IMR-90 (cell line): ENCODE measurements around the gene SP7. TPM values are rescaled to one million over a fixed set of nuclear protein-coding genes. Genes with fewer than 3 reads are reported as not detected.

ENCODE experiments used
- ATAC-seq: fragments of 200-7000 bp; cut with Tn5 transposase; 2 replicates; pipeline ENCODE4 v1.9.1; 2020; ENCODE audit warnings: low read depth, mild to moderate bottlenecking, moderate library complexity
- BruUV-seq: library from RNA; stranded (reverse); fragments of 400-500 nt; replicated peaks from 2 replicates; lab custom pipeline; 2021; lab: Mats Ljungman, UMichigan
- CTCF ChIA-PET: fragments of 300-600 bp; formaldehyde crosslinking; extraction: SDS; loops from one replicate; lab custom pipeline; 2021; ENCODE audit warnings: antibody characterized with exemption; lab: Yijun Ruan, JAX
- POLR2A ChIA-PET: fragments of 300-600 bp; sonication (Branson Sonifier 250); formaldehyde crosslinking; loops from one replicate; lab custom pipeline; 2022; ENCODE audit warnings: antibody characterized with exemption; ENCODE audit not compliant: unreplicated experiment; lab: Charles Lee
- DNase-seq: peaks from one replicate; pipeline ENCODE4 v3.0.0; 2013
- H2AFZ ChIP-seq: replicated peaks from 2 replicates; pipeline ENCODE3; 2013; ENCODE audit warnings: low read length, mild to moderate bottlenecking; ENCODE audit not compliant: poor library complexity
- H2AK5ac ChIP-seq: 2 replicates; pipeline ENCODE4 v1.6.1; 2013; ENCODE audit warnings: low read depth, low read length, inconsistent platforms
- H2AK9ac ChIP-seq: replicated peaks from 2 replicates; pipeline ENCODE3; 2013; ENCODE audit warnings: mild to moderate bottlenecking, low read depth, low read length, moderate library complexity; ENCODE audit not compliant: poor library complexity
- H2BK120ac ChIP-seq: 2 replicates; pipeline ENCODE4 v1.6.1; 2013; ENCODE audit warnings: low read depth, low read length, inconsistent platforms
- H2BK15ac ChIP-seq: 3 replicates; pipeline ENCODE4 v1.6.1; 2013; ENCODE audit warnings: low read depth, low read length, inconsistent platforms
- H2BK20ac ChIP-seq: 2 replicates; pipeline ENCODE4 v1.6.1; 2013; ENCODE audit warnings: low read depth, mild to moderate bottlenecking, inconsistent platforms, low read length, moderate library complexity
- H2BK5ac ChIP-seq: 2 replicates; pipeline ENCODE4 v1.6.1; 2013; ENCODE audit warnings: mild to moderate bottlenecking, low read depth, low read length, inconsistent platforms; ENCODE audit not compliant: poor library complexity, severe bottlenecking
- H3K14ac ChIP-seq: replicated peaks from 2 replicates; pipeline ENCODE4 v1.6.1; 2013; ENCODE audit warnings: low read depth, low read length, inconsistent platforms
- H3K18ac ChIP-seq: 2 replicates; pipeline ENCODE4 v1.6.1; 2013; ENCODE audit warnings: low read depth, low read length, control low read depth
- H3K23ac ChIP-seq: 2 replicates; pipeline ENCODE4 v1.6.1; 2013; ENCODE audit warnings: low read depth, low read length, inconsistent platforms
- H3K27ac ChIP-seq: 2 replicates; pipeline ENCODE4 v1.5.1; 2013; ENCODE audit warnings: mild to moderate bottlenecking, control low read depth, low read length; ENCODE audit not compliant: insufficient read depth
- H3K27me3 ChIP-seq: 2 replicates; pipeline ENCODE4 v1.6.1; 2013; ENCODE audit warnings: low read length; ENCODE audit not compliant: control insufficient read depth, insufficient read depth
- H3K36me3 ChIP-seq: 2 replicates; pipeline ENCODE4 v1.6.1; 2013; ENCODE audit warnings: low read length, mixed read lengths; ENCODE audit not compliant: control insufficient read depth, insufficient read depth
- H3K4ac ChIP-seq: 2 replicates; pipeline ENCODE4 v1.6.1; 2013; ENCODE audit warnings: low read depth, low read length, inconsistent platforms
- H3K4me1 ChIP-seq: 2 replicates; pipeline ENCODE4 v1.6.1; 2013; ENCODE audit warnings: low read length, mixed read lengths; ENCODE audit not compliant: control insufficient read depth, insufficient read depth
- H3K4me2 ChIP-seq: 2 replicates; pipeline ENCODE4 v1.6.1; 2013; ENCODE audit warnings: low read depth, mild to moderate bottlenecking, control low read depth, low read length, moderate library complexity
- H3K4me3 ChIP-seq: 2 replicates; pipeline ENCODE4 v1.5.1; 2013; ENCODE audit warnings: low read depth, mild to moderate bottlenecking, control low read depth, low read length, moderate library complexity; ENCODE audit not compliant: insufficient read depth
- H3K56ac ChIP-seq: 2 replicates; pipeline ENCODE4 v1.6.1; 2013; ENCODE audit warnings: low read length, inconsistent platforms; ENCODE audit not compliant: insufficient read depth; ENCODE audit errors: extremely low read depth
- H3K79me1 ChIP-seq, 2 experiments: 2 replicates each; pipeline ENCODE4 v1.6.1; 2013; ENCODE audit warnings: low read length in 2 of 2, inconsistent platforms in 1 of 2, low read depth in 1 of 2
- H3K9ac ChIP-seq: 2 replicates; pipeline ENCODE4 v1.6.1; 2013; ENCODE audit warnings: low read depth, low read length, control low read depth
- H3K9me1 ChIP-seq: 2 replicates; pipeline ENCODE4 v1.6.1; 2013; ENCODE audit warnings: low read length, inconsistent platforms; ENCODE audit not compliant: insufficient read depth
- H3K9me3 ChIP-seq: 2 replicates; pipeline ENCODE4 v1.6.1; 2013; ENCODE audit warnings: low read length; ENCODE audit not compliant: control insufficient read depth, insufficient read depth
- H4K20me1 ChIP-seq: 2 replicates; pipeline ENCODE4 v1.6.1; 2013; ENCODE audit warnings: low read length, inconsistent platforms; ENCODE audit not compliant: insufficient read depth
- H4K5ac ChIP-seq: 2 replicates; pipeline ENCODE4 v1.6.1; 2013; ENCODE audit warnings: mild to moderate bottlenecking, low read depth, low read length, control low read depth
- H4K8ac ChIP-seq, 2 experiments: 2 replicates each; pipeline ENCODE4 v1.6.1; 2013; ENCODE audit warnings: low read depth in 2 of 2, low read length in 2 of 2, control low read depth in 1 of 2, inconsistent platforms in 1 of 2
- H4K91ac ChIP-seq: 2 replicates; pipeline ENCODE4 v1.6.1; 2013; ENCODE audit warnings: low read depth, low read length, inconsistent platforms; ENCODE audit not compliant: insufficient read depth
- BHLHE40 ChIP-seq: fragments of 150-350 bp; IDR thresholded peaks from 2 replicates; pipeline ENCODE4 v1.6.1; 2016; ENCODE audit warnings: mild to moderate bottlenecking, low read depth, low read length
- CHD1 ChIP-seq: IDR thresholded peaks from 2 replicates; pipeline ENCODE4 v1.6.1; 2012; ENCODE audit warnings: low read depth, low read length, improper control_type of control experiment
- FOS ChIP-seq: fragments of 150-350 bp; IDR thresholded peaks from 2 replicates; pipeline ENCODE4 v1.6.1; 2016; ENCODE audit warnings: low read depth, low read length
- MAFK ChIP-seq: IDR thresholded peaks from 2 replicates; pipeline ENCODE4 v1.6.1; 2012; ENCODE audit warnings: low read depth, low read length, improper control_type of control experiment
- MAZ ChIP-seq: IDR thresholded peaks from 2 replicates; pipeline ENCODE4 v1.6.1; 2012; ENCODE audit warnings: low read depth, mild to moderate bottlenecking, low read length, improper control_type of control experiment, moderate library complexity, borderline replicate concordance
- MXI1 ChIP-seq: IDR thresholded peaks from 2 replicates; pipeline ENCODE4 v1.6.1; 2012; ENCODE audit warnings: low read depth, mild to moderate bottlenecking, low read length, moderate library complexity, borderline replicate concordance
- NFE2L2 ChIP-seq: fragments of 150-350 bp; IDR thresholded peaks from 2 replicates; pipeline ENCODE4 v1.6.1; 2016; ENCODE audit warnings: low read depth, mild to moderate bottlenecking, low read length
- POLR2A ChIP-seq: IDR thresholded peaks from 2 replicates; pipeline ENCODE4 v1.6.1; 2012; ENCODE audit warnings: mild to moderate bottlenecking, low read depth, low read length
- RAD21 ChIP-seq: IDR thresholded peaks from 2 replicates; pipeline ENCODE4 v1.6.1; 2012; ENCODE audit warnings: low read length, improper control_type of control experiment
- RCOR1 ChIP-seq: IDR thresholded peaks from 2 replicates; pipeline ENCODE4 v1.6.1; 2012; ENCODE audit warnings: mild to moderate bottlenecking, low read length, improper control_type of control experiment; ENCODE audit not compliant: insufficient replicate concordance
- RFX5 ChIP-seq: IDR thresholded peaks from 2 replicates; pipeline ENCODE4 v1.8.0; 2012; ENCODE audit warnings: low read depth, mild to moderate bottlenecking, low read length, moderate library complexity
- SMC3 ChIP-seq: fragments of 150-350 bp; IDR thresholded peaks from 2 replicates; pipeline ENCODE4 v1.6.1; 2016; ENCODE audit warnings: low read depth, mild to moderate bottlenecking, antibody characterized with exemption, low read length, moderate library complexity
- WGBS, 2 experiments: methylation state at CpG; one replicate each; pipeline versions ENCODE4 v1.1.5 to v1.1.7; 2013; ENCODE audit warnings: missing lambda C conversion rate in 2 of 2; ENCODE audit not compliant: insufficient read length in 1 of 2; ENCODE audit errors: extremely low coverage in 2 of 2; 5-methylcytosine and 5-hydroxymethylcytosine counted together
- dilution Hi-C: fragments of 300-500 bp; cut with HindIII; formaldehyde crosslinking; loops from one replicate; pipeline ENCODE4 v1.14.3; 2018; ENCODE audit warnings: low sequenced_read_pairs; ENCODE audit not compliant: unreplicated experiment
- in situ Hi-C: fragments of 300-500 bp; cut with MboI; formaldehyde crosslinking; loops from 3 replicates; pipeline ENCODE4 v1.14.3; 2019; ENCODE audit warnings: low sequenced_read_pairs, inconsistent platforms, mixed read lengths
- intact Hi-C: fragments of 100-400 bp; cut with micrococcal nuclease; formaldehyde crosslinking; loops from 2 replicates; pipeline ENCODE4 v1.10.0; 2022
- polyA plus RNA-seq, 3 experiments: library from polyadenylated mRNA; depleted of rRNA; stranded (reverse); fragments of >200 nt; gene quantifications; 2 replicates each; pipeline ENCODE4 v1.2.3, GENCODE V29; 2012; ENCODE audit warnings: low replicate concordance in 1 of 3
- total RNA-seq: library from RNA; depleted of rRNA; stranded (reverse); fragments of >200 nt; gene quantifications from 2 replicates; pipeline ENCODE4 v1.2.3, GENCODE V29; 2012
- TF ChIP-seq, protein P1 (sequence below): conservative IDR thresholded peaks from 2 replicates; pipeline ENCODE4 v1.5.1; 2012; ENCODE audit warnings: mild to moderate bottlenecking, low read depth, low read length, improper control_type of control experiment
- TF ChIP-seq, protein P2 (sequence below): fragments of 150-350 bp; IDR thresholded peaks from 2 replicates; pipeline ENCODE4 v1.6.1; 2016; ENCODE audit warnings: low read depth, mild to moderate bottlenecking, low read length, moderate library complexity, borderline replicate concordance
- TF ChIP-seq, protein P3 (sequence below): fragments of 150-350 bp; IDR thresholded peaks from 2 replicates; pipeline ENCODE4 v1.6.1; 2017; ENCODE audit warnings: mild to moderate bottlenecking, antibody characterized with exemption, low read length, low read depth

SP7 gene
- total and polyA plus RNA-seq, 2 of the 4 experiments (the other 2 are of a cell fraction), result not detected

DNA sequence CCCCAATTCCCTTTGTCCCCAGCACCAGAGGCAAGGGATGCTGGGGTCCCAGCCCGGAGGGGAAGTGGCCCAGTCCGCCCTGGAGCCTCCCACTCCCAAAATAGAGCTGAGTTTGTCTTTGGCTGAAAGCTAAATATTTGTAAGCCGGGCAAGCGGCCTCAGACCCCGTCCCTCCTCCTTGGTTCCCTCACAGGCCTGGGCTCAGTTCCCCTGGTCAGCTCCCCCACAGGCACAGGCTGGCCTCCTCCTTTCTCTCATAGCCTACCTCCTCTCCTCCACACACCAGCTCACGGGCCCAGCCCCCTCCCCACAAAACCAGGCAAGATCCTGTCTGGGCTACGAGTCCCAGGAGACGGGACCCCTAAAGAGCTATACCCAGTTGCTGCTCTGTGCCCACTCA lies 1.3 kb downstream of the SP7 start:
- Histone ChIP-seq H3K27ac (no peak overlapping the region), H2BK20ac (no peak overlapping the region), H4K20me1 (no peaks in the 10 kb centered on the region), H2AFZ (no peak overlapping the region), H3K4me1 (no peaks in the 10 kb centered on the region), H4K5ac (no peak overlapping the region), H4K91ac (no peak overlapping the region), H2AK9ac (no peak overlapping the region), H3K14ac (no peak overlapping the region), H3K4me3 (no peak overlapping the region), H3K56ac (no peak overlapping the region), H3K9me3 (no peaks in the 10 kb centered on the region), H2BK15ac (no peak overlapping the region), H3K18ac (no peak overlapping the region), H3K9me1 (peaks cover 6% of the 10 kb centered on the region; the same call in 1 of the 2 replicates), H3K27me3 (peaks cover 79% of the 10 kb centered on the region), H2AK5ac (no peak overlapping the region), H3K9ac (no peak overlapping the region), H3K23ac (no peak overlapping the region), H3K79me1 (no peaks in the 10 kb centered on the region), H4K8ac (no peak overlapping the region), H3K36me3 (no peaks in the 10 kb centered on the region), H3K4me2 (no peak overlapping the region), H2BK120ac (no peak overlapping the region), H3K4ac (no peak overlapping the region), H2BK5ac (no peak overlapping the region)
- ChIA-PET POLR2A (no interaction called here), CTCF (interaction anchor here (0.8 to 1.0 kb wide), 2 partner anchors 13 to 139 kb away, joined by 4 read pairs; partner anchors contain the start of gene AAAS)
- no TSS peak for BruUV-seq
- intact Hi-C loops, result no loop called here
- dilution Hi-C loops, result no loop called here
- WGBS, 2 experiments, result 56% methylated on average over 2 of the region's 8 CpGs; no CpG with 5 or more reads in 1 of the 2 experiments
- no peak for ATAC-seq
- in situ Hi-C loops, result no loop called here
- no peak for DNase-seq
- TF ChIP-seq MXI1, result no peak
- TF ChIP-seq, protein P1, sequence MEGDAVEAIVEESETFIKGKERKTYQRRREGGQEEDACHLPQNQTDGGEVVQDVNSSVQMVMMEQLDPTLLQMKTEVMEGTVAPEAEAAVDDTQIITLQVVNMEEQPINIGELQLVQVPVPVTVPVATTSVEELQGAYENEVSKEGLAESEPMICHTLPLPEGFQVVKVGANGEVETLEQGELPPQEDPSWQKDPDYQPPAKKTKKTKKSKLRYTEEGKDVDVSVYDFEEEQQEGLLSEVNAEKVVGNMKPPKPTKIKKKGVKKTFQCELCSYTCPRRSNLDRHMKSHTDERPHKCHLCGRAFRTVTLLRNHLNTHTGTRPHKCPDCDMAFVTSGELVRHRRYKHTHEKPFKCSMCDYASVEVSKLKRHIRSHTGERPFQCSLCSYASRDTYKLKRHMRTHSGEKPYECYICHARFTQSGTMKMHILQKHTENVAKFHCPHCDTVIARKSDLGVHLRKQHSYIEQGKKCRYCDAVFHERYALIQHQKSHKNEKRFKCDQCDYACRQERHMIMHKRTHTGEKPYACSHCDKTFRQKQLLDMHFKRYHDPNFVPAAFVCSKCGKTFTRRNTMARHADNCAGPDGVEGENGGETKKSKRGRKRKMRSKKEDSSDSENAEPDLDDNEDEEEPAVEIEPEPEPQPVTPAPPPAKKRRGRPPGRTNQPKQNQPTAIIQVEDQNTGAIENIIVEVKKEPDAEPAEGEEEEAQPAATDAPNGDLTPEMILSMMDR, result no peak
- no peak for TF ChIP-seq MAZ
- TF ChIP-seq, protein P2, sequence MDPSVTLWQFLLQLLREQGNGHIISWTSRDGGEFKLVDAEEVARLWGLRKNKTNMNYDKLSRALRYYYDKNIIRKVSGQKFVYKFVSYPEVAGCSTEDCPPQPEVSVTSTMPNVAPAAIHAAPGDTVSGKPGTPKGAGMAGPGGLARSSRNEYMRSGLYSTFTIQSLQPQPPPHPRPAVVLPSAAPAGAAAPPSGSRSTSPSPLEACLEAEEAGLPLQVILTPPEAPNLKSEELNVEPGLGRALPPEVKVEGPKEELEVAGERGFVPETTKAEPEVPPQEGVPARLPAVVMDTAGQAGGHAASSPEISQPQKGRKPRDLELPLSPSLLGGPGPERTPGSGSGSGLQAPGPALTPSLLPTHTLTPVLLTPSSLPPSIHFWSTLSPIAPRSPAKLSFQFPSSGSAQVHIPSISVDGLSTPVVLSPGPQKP, result no peak
- TF ChIP-seq, protein P3, sequence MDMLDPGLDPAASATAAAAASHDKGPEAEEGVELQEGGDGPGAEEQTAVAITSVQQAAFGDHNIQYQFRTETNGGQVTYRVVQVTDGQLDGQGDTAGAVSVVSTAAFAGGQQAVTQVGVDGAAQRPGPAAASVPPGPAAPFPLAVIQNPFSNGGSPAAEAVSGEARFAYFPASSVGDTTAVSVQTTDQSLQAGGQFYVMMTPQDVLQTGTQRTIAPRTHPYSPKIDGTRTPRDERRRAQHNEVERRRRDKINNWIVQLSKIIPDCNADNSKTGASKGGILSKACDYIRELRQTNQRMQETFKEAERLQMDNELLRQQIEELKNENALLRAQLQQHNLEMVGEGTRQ, result no peak
- no peak for TF ChIP-seq FOS
- TF ChIP-seq SMC3, result no peak
- TF ChIP-seq RCOR1, result no peak
- TF ChIP-seq MAFK, result no peak
- TF ChIP-seq NFE2L2, result no peak
- no peak for TF ChIP-seq RFX5
- TF ChIP-seq CHD1, result no peak
- no peak for TF ChIP-seq BHLHE40
- no peak for TF ChIP-seq POLR2A
- TF ChIP-seq RAD21, result no peak
